ENCODE measurements around the gene DMAC1.

DMAC1 gene

GRCh38 chr9:7799234-7799943 is at the start of gene DMAC1:
DMAC1 (minus strand) TSS chr9:7799778; CDS start chr9:7799734, 44 bp downstream.
- peak; percentile 68 for DNase-seq (ENCODE audit: low read depth)

- DNase-seq (ENCODE audit: low read depth): no peak
Observed at GRCh38 chr9:7849362-7849761, 49.8 kb upstream of the DMAC1 start.

GRCh38 chr9:7848498-7848897 is 48.9 kb upstream of the DMAC1 start:
- DNase-seq (ENCODE audit: low read depth): no peak

GRCh38 chr9:7844242-7844641 is 44.7 kb upstream of the DMAC1 start:
- DNase-seq (ENCODE audit: low read depth): no peak

GRCh38 chr9:7841831-7842230 is 42.3 kb upstream of the DMAC1 start:
- DNase-seq (ENCODE audit: low read depth): no peak

- no peak for DNase-seq (ENCODE audit: low read depth)
Observed at GRCh38 chr9:7834531-7834930, 35.0 kb upstream of the DMAC1 start.

GRCh38 chr9:7828334-7828733 is 28.8 kb upstream of the DMAC1 start:
- no peak for DNase-seq (ENCODE audit: low read depth)

- no peak for DNase-seq (ENCODE audit: low read depth)
Observed at GRCh38 chr9:7827792-7828191, 28.2 kb upstream of the DMAC1 start.

- DNase-seq (ENCODE audit: low read depth): no peak
Observed at GRCh38 chr9:7827056-7827455, 27.5 kb upstream of the DMAC1 start.

- no peak for DNase-seq (ENCODE audit: low read depth)
Observed at GRCh38 chr9:7823651-7824050, 24.1 kb upstream of the DMAC1 start.

- DNase-seq (ENCODE audit: low read depth): no peak
Observed at GRCh38 chr9:7819984-7820383, 20.4 kb upstream of the DMAC1 start.

GRCh38 chr9:7816021-7816420 is 16.4 kb upstream of the DMAC1 start:
- DNase-seq (ENCODE audit: low read depth): no peak

- no peak for DNase-seq (ENCODE audit: low read depth)
Observed at GRCh38 chr9:7813030-7813429, 13.5 kb upstream of the DMAC1 start.

GRCh38 chr9:7811677-7812076 is 12.1 kb upstream of the DMAC1 start:
- no peak for DNase-seq (ENCODE audit: low read depth)

- DNase-seq (ENCODE audit: low read depth): no peak
Observed at GRCh38 chr9:7802666-7803065, 3.1 kb upstream of the DMAC1 start.

- no peak for DNase-seq (ENCODE audit: low read depth)
Observed at GRCh38 chr9:7799944-7800285, 337 bp upstream of the DMAC1 start.

- no peak for DNase-seq (ENCODE audit: low read depth)
Observed at GRCh38 chr9:7794196-7794595, 5.4 kb downstream of the DMAC1 start.

GRCh38 chr9:7791394-7791793 is 8.2 kb downstream of the DMAC1 start:
- no peak for DNase-seq (ENCODE audit: low read depth)

GRCh38 chr9:7790819-7791182 is 8.8 kb downstream of the DMAC1 start:
- DNase-seq (ENCODE audit: low read depth): no peak

GRCh38 chr9:7790022-7790818 is 9.4 kb downstream of the DMAC1 start:
- no peak for DNase-seq (ENCODE audit: low read depth)

GRCh38 chr9:7788772-7789171 is 10.8 kb downstream of the DMAC1 start:
- DNase-seq (ENCODE audit: low read depth): no peak

- DNase-seq (ENCODE audit: low read depth): no peak
Observed at GRCh38 chr9:7785813-7786212, 13.8 kb downstream of the DMAC1 start.

GRCh38 chr9:7784472-7784871 is 15.1 kb downstream of the DMAC1 start:
- DNase-seq (ENCODE audit: low read depth): no peak

GRCh38 chr9:7783635-7784063 is 15.9 kb downstream of the DMAC1 start:
- no peak for DNase-seq (ENCODE audit: low read depth)

Data from HS-5 (cell line).